ENCODE data around the gene LYPD6B.

The LYPD6B gene

GRCh38 chr2:149044500-149044899 is 6.0 kb downstream of the LYPD6B start:
- no peak for DNase-seq

GRCh38 chr2:149047118-149047517 is 8.6 kb downstream of the LYPD6B start:
- no peak for DNase-seq

DNA sequence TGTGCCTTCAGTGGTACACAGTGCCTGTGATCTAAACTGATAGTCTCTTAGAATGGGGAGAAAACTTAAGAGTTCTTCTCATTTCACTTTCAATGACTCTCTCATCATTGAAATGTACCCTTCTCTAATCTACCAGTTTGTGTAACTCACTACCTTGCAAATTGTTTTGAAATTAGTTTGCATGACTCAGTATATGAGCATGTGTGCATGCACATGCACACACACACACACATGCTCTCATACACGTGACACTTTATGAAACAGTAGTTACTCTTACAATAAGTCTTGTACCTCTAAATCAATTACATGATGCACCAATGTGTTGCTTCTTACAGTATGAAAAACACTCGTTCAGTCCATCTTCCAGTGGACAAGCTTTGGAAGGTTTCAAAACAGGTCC is 10.6 kb downstream of the LYPD6B start:
- DNase-seq = peak; percentile 73

- DNase-seq = peak; percentile 65
Measured at GRCh38 chr2:149050188-149050587, 11.7 kb downstream of the LYPD6B start.

DNA sequence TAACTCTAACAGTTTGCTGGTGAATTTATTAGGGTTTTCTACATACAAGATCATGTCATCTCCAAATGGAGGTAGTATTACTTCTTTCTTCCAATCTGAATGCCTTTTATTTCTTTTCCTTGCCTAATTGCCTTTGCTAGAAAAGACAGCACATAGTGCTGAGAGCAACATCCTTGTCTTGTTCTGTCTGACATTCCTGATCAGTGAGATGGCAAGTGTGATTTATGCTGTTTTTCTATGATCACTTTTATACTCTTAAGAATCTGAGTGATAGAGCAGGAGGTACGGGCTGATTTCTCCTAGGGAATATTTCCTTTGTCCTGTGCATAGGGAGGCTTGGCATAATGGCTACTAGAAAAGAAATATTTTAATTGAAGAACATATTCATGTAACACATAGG is 17.3 kb downstream of the LYPD6B start:
- peak; percentile 61 for DNase-seq

DNA sequence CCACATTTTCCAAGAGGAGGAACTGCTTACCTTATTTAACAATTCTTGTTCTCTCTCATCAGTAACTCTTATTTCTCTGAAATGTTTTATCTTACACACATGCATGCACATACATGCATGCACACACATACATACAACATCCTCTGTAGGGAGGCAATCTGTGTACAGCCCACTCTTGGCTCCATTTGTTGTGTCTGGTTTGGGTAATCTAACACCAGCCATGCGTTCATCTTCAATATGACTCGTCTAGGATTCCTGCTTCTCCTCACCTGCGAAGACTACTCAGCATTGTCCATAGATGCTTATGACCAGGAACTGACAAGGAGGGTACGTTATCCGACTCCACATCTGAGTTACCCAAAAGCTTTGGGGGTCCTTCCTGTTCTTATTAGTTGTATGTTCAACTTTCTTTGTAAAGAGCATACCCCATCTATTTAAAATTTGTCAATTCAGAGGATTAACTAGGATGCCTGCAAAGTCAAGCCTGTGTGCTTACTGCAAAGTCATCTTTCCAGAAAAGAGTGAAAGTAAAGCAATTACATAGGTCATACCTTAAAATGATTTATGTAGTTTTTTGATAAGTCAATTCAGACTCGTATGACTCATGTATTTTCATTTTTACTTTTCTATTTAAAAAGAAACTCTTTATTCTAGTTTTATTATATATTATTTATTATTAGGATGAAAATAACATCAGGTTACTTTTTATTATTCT is 18.2 kb downstream of the LYPD6B start:
- no peak for DNase-seq

GRCh38 chr2:149057401-149057800 is 18.9 kb downstream of the LYPD6B start:
- no peak for DNase-seq

DNA sequence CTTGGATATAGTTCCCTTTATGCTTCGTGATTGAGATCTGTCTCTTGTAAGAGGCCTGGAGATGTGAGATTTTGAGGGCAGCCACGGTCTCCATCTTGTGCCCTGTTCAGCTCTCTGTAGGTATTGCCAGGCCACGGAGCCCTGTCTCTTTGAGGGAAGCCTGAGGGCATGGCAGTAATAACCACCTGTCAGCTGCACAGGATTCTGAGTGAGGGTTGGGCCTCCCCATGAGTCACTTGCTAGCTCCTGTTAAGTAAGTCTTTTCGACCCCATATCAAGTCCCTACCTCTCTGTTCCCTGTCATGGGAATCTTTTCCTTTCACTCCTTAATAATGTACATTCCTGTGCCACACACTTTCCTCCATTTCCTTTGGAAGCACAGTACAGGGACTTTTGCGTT is 20.4 kb downstream of the LYPD6B start:
- no peak for DNase-seq

DNA sequence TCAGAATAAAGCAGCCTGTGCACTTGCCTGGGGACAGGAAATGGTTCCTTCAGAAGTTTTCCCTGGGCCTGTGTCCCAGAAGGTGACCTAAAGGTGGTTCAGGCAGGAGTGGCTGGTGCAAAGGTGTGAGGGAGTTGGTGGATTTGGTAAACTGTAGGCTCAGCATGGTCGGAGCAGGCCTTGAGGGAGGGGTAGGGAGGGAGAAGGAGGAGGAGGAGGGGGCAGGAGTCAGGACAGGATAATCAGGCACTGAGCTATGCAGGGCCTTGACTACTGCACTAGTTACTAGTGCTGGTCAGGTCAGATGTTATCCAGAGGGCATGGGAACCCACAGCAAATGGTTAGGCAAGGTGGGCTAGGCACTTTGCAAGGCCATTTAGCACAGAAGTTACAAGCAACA is 21.3 kb downstream of the LYPD6B start:
- DNase-seq = no peak

GRCh38 chr2:149061133-149061745 is 22.7 kb downstream of the LYPD6B start:
- peak; percentile 40 for DNase-seq

- DNase-seq = no peak
Measured at GRCh38 chr2:149062531-149062930, 24.0 kb downstream of the LYPD6B start.

GRCh38 chr2:149063177-149063576 is 24.7 kb downstream of the LYPD6B start:
- no peak for DNase-seq

- peak; percentile 61 for DNase-seq
Measured at GRCh38 chr2:149064365-149064841, 25.9 kb downstream of the LYPD6B start.

GRCh38 chr2:149064856-149065630 is 26.5 kb downstream of the LYPD6B start:
- peak; percentile 75 for DNase-seq

DNA sequence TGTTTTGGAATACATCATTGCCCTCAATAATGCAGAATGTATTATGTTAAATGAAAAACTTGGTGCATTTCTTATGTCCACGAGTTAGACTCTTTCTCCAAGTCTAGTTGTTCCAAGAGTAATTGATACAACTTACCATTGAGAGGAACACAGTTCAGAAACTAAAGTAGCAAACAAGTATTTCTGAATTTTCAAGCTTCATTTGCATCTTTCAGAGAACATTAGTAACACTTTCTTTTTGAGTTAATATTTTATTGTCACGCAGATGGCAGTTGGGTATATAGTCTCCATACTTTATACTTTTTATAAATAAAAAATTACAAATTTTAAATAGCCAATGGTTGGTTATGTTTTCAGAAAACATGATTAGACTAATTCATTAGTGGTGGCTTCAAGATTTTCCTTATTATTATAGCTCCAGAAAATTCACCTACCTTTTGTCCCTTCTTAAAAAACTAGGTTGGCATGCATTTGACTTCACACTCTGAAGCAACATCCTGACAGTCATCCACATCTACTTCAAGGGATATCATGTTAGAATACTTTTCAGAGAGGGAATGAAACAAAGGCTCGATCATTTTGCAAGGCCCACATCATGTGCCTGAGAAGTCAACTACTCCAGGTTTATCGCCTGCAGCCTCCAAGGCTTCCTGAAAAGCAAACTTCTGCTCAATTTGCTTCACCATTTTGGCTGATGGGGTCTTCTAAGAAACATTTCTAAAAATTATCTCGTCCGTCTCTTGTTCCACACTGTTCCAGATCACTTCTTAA is 29.9 kb downstream of the LYPD6B start:
- no peak for DNase-seq

DNA sequence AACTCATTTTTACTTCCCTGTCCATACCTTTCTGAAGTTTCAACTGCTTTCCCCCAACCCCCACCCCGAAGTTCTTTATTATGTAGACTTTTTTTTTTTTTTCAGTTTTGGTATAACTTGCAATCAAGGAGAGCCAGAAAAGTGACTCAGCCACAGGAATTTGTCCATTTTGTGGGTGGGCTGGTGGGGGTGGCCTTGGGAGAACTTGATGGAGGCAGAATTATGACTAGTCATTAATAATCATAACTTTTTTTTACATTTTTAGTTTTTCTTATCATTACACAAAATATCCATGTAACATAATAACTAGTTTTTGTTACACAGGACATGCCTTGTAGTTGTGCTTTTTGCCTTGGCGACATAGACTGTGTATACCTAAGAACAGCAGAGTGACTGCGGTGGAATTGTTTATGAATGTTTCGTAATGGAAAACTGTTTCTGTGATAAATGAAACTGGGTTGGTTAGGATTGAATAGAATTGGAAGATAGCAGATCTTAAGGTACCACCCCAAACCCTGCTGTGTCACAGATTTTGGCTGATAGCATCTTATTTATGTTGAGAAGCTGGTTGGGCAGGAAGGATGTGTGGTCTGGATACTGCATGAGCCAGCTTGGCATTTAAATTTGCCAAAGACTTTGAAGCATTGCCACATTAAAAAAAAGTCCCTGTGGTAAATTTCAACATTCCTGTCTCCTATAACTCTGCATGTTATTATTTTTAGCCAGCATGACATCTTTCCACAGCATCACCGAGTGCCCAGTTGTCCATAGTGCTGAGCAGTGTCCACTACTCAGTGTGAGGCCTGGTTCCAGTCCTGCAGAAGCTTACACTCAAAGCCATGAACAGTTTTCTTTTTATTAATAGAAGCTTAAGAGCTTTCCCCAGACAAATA is 30.7 kb downstream of the LYPD6B start:
- peak; percentile 94 for DNase-seq

- no peak for DNase-seq
Measured at GRCh38 chr2:149070681-149071320, 32.3 kb downstream of the LYPD6B start.

- DNase-seq = no peak
Measured at GRCh38 chr2:149075105-149075504, 36.6 kb downstream of the LYPD6B start.

- DNase-seq = peak; percentile 42
Measured at GRCh38 chr2:149075853-149076252, 37.4 kb downstream of the LYPD6B start.

DNA sequence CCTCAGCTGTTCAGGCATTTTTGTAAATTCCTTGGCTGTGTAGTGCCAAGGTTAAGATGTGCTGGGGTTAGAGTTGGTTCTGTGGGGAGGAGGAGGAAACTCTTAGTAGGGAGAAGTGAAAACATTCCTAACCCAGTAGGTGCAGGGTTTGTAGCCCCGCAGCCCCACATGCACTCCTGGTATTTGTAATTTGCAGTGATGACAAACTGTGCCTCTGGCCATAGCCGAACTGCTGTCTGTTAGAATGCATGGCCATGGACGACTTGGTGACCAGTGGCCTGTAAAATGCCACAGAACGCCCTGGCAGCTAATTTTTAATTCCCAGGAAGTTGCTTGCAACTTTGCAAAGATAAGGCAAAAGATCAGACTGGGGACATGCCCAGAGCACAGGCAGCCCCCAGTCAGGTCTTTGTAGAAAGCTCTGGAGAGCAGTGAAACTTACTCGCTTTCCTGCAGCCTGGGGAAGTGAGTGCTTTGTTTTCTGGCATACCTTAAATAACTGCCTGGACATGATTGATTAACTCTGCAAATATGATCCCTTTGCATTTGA is 38.4 kb downstream of the LYPD6B start:
- peak; percentile 69 for DNase-seq

- DNase-seq = no peak
Measured at GRCh38 chr2:149077861-149078260, 39.4 kb downstream of the LYPD6B start.
